Activated CD8-positive, alpha-beta T cell treated with anti-CD3 and anti-CD28 coated beads, Interleukin-2, amount 10 ng/mL, durations not matched to agents 7 days and 5 days (primary cell): ENCODE results near the gene RALA. TPM values are rescaled to one million over a fixed set of nuclear protein-coding genes. Genes with fewer than 3 reads are reported as not detected.

Source experiments
- ATAC-seq: fragments of 150-1000 bp; cut with Tn5 transposase; one replicate; pipeline ENCODE4 v1.10.0; 2021; ENCODE audit warnings: moderate library complexity
- CTCF ChIA-PET: fragments of 350-600 bp; sonication (Branson Sonifier 250); formaldehyde crosslinking; loops from one replicate; lab custom pipeline; 2021; ENCODE audit warnings: antibody characterized with exemption; lab: Charles Lee
- POLR2A ChIA-PET: fragments of 350-600 bp; sonication (Branson Sonifier 250); formaldehyde crosslinking; loops from one replicate; lab custom pipeline; 2021; ENCODE audit warnings: antibody characterized with exemption; lab: Charles Lee
- DNase-seq: peaks from one replicate; pipeline ENCODE4 v3.0.0-alpha.2; 2020
- H3K27ac Mint-ChIP-seq: one replicate; pipeline ENCODE4 v1.8.0; 2021; ENCODE audit warnings: mild to moderate bottlenecking, mixed read lengths
- H3K27me3 Mint-ChIP-seq: one replicate; pipeline ENCODE4 v1.8.0; 2021; ENCODE audit warnings: low read depth, mixed read lengths
- H3K36me3 Mint-ChIP-seq: one replicate; pipeline ENCODE4 v1.8.0; 2021; ENCODE audit warnings: low read depth, mixed read lengths
- H3K4me1 Mint-ChIP-seq: one replicate; pipeline ENCODE4 v1.8.0; 2021; ENCODE audit warnings: low read depth, mixed read lengths
- H3K4me3 Mint-ChIP-seq: one replicate; pipeline ENCODE4 v1.8.0; 2021; ENCODE audit warnings: mild to moderate bottlenecking, mixed read lengths
- H3K9me3 Mint-ChIP-seq: one replicate; pipeline ENCODE4 v1.8.0; 2022; ENCODE audit warnings: mixed read lengths; ENCODE audit not compliant: insufficient read depth
- total RNA-seq, 2 experiments: library from RNA; stranded (reverse); gene quantifications; one replicate each; pipeline ENCODE4 v1.2.3, GENCODE V29; 2021

The RALA gene
- total RNA-seq, 2 experiments from 2014 or later: 32.2 to 33.9 TPM

- POLR2A ChIA-PET: interaction anchor here (2.7 kb wide), 1 partner anchor 31 kb away, joined by 10 read pairs; the partner anchor contains the start of gene RALA
- Mint-ChIP-seq H3K9me3 (peaks cover 7% of the 10 kb centered on the region), H3K4me1 (peaks cover 44% of the 10 kb centered on the region), H3K27me3 (no peaks in the 10 kb centered on the region), H3K36me3 (peaks cover 3% of the 10 kb centered on the region), H3K27ac (no peak overlapping the region), H3K4me3 (no peak overlapping the region)
- DNase-seq (no peak), ATAC-seq (peak; percentile 32)
- CTCF ChIA-PET: interaction anchor here (0.7 to 1.8 kb wide), 3 partner anchors 12 to 154 kb away, joined by 3 to 5 read pairs (median 4); partner anchors contain the start of gene RALA
Measured at GRCh38 chr7:39592586-39592985, 30.8 kb upstream of the RALA start.

GRCh38 chr7:39594988-39595620, 28.3 kb upstream of the RALA start:
- Mint-ChIP-seq H3K27ac (no peak overlapping the region), H3K4me3 (no peak overlapping the region), H3K9me3 (peaks cover 7% of the 10 kb centered on the region), H3K27me3 (no peaks in the 10 kb centered on the region), H3K4me1 (peaks cover 28% of the 10 kb centered on the region), H3K36me3 (peaks cover 3% of the 10 kb centered on the region)
- ChIA-PET POLR2A (interaction anchor here (2.7 kb wide), 1 partner anchor 28 kb away, joined by 10 read pairs; the partner anchor contains the start of gene RALA), CTCF (interaction anchor here (3.4 kb wide), 1 partner anchor 15 kb away, joined by 16 read pairs; no protein-coding TSS in a partner anchor)
- DNase-seq (no peak), ATAC-seq (no peak)

GRCh38 chr7:39602351-39602750, 21.0 kb upstream of the RALA start:
- POLR2A ChIA-PET: no interaction called here
- no peak overlapping the region for H3K27ac Mint-ChIP-seq
- CTCF ChIA-PET: no interaction called here
- no peak for ATAC-seq
- no peaks in the 10 kb centered on the region for H3K27me3 Mint-ChIP-seq
- H3K36me3 Mint-ChIP-seq: peaks cover 7% of the 10 kb centered on the region
- H3K9me3 Mint-ChIP-seq: peaks cover 4% of the 10 kb centered on the region
- H3K4me1 Mint-ChIP-seq: peaks cover 33% of the 10 kb centered on the region
- DNase-seq: no peak
- H3K4me3 Mint-ChIP-seq: no peak overlapping the region

GRCh38 chr7:39603924-39604323, 19.4 kb upstream of the RALA start:
- POLR2A ChIA-PET: interaction anchor here (1.4 kb wide), 1 partner anchor 129 kb away, joined by 3 read pairs; no protein-coding TSS in a partner anchor

GRCh38 chr7:39605087-39605486, 18.3 kb upstream of the RALA start:
- Mint-ChIP-seq H3K9me3 (peaks cover 4% of the 10 kb centered on the region), H3K4me1 (peaks cover 53% of the 10 kb centered on the region), H3K36me3 (peaks cover 7% of the 10 kb centered on the region), H3K27ac (no peak overlapping the region), H3K4me3 (no peak overlapping the region), H3K27me3 (peaks cover 4% of the 10 kb centered on the region)
- DNase-seq: no peak
- ChIA-PET POLR2A (no interaction called here), CTCF (interaction anchor here (0.7 to 2.3 kb wide), 4 partner anchors 11 to 141 kb away, joined by 3 to 6 read pairs (median 4); no protein-coding TSS in a partner anchor)
- no peak for ATAC-seq

More at GRCh38 chr7:39603924-39604323, 19.4 kb upstream of the RALA start:
- ATAC-seq (no peak), DNase-seq (no peak)
- peaks cover 7% of the 10 kb centered on the region for H3K36me3 Mint-ChIP-seq
- H3K9me3 Mint-ChIP-seq: peaks cover 4% of the 10 kb centered on the region
- H3K4me3 Mint-ChIP-seq: no peak overlapping the region
- no peaks in the 10 kb centered on the region for H3K27me3 Mint-ChIP-seq
- CTCF ChIA-PET: no interaction called here
- H3K27ac Mint-ChIP-seq: no peak overlapping the region
- peaks cover 42% of the 10 kb centered on the region for H3K4me1 Mint-ChIP-seq

- CTCF ChIA-PET: interaction anchor here (1.2 to 2.3 kb wide), 2 partner anchors 15 to 136 kb away, joined by 3 to 6 read pairs; no protein-coding TSS in a partner anchor
- Mint-ChIP-seq H3K27me3 (peaks cover 4% of the 10 kb centered on the region), H3K27ac (no peak overlapping the region), H3K4me1 (peaks cover 55% of the 10 kb centered on the region), H3K9me3 (peaks cover 4% of the 10 kb centered on the region), H3K36me3 (peaks cover 7% of the 10 kb centered on the region), H3K4me3 (no peak overlapping the region)
- ATAC-seq (no peak), DNase-seq (no peak)
- POLR2A ChIA-PET: no interaction called here
Measured at GRCh38 chr7:39606352-39606751, 17.0 kb upstream of the RALA start.

GRCh38 chr7:39606941-39607340, 16.4 kb upstream of the RALA start:
- H3K27me3 Mint-ChIP-seq: peaks cover 4% of the 10 kb centered on the region
- H3K9me3 Mint-ChIP-seq: peaks cover 4% of the 10 kb centered on the region
- no peak overlapping the region for H3K27ac Mint-ChIP-seq
- ATAC-seq (no peak), DNase-seq (no peak)
- H3K4me3 Mint-ChIP-seq: no peak overlapping the region
- POLR2A ChIA-PET: no interaction called here
- peaks cover 55% of the 10 kb centered on the region for H3K4me1 Mint-ChIP-seq
- H3K36me3 Mint-ChIP-seq: peaks cover 7% of the 10 kb centered on the region
- CTCF ChIA-PET: interaction anchor here (0.9 to 1.2 kb wide), 2 partner anchors 10 to 14 kb away, joined by 3 read pairs; no protein-coding TSS in a partner anchor

GRCh38 chr7:39607865-39608264, 15.5 kb upstream of the RALA start:
- ATAC-seq: no peak
- Mint-ChIP-seq H3K9me3 (peaks cover 4% of the 10 kb centered on the region), H3K36me3 (peaks cover 7% of the 10 kb centered on the region), H3K4me1 (peaks cover 55% of the 10 kb centered on the region), H3K27ac (no peak overlapping the region), H3K27me3 (peaks cover 4% of the 10 kb centered on the region), H3K4me3 (no peak overlapping the region)
- POLR2A ChIA-PET: no interaction called here
- no peak for DNase-seq
- CTCF ChIA-PET: no interaction called here

GRCh38 chr7:39608278-39608677, 15.1 kb upstream of the RALA start:
- no peak overlapping the region for H3K4me3 Mint-ChIP-seq
- DNase-seq: no peak
- H3K9me3 Mint-ChIP-seq: peaks cover 4% of the 10 kb centered on the region
- CTCF ChIA-PET: interaction anchor here (0.7 to 2.3 kb wide), 4 partner anchors 19 to 134 kb away, joined by 3 to 8 read pairs (median 4); no protein-coding TSS in a partner anchor
- peaks cover 4% of the 10 kb centered on the region for H3K27me3 Mint-ChIP-seq
- ATAC-seq: no peak
- no peak overlapping the region for H3K27ac Mint-ChIP-seq
- POLR2A ChIA-PET: interaction anchor here (2.3 kb wide), 1 partner anchor 15 kb away, joined by 12 read pairs; the partner anchor contains the start of gene RALA
- peaks cover 7% of the 10 kb centered on the region for H3K36me3 Mint-ChIP-seq
- H3K4me1 Mint-ChIP-seq: peaks cover 55% of the 10 kb centered on the region

- H3K36me3 Mint-ChIP-seq: peaks cover 7% of the 10 kb centered on the region
- peaks cover 8% of the 10 kb centered on the region for H3K27me3 Mint-ChIP-seq
- ChIA-PET POLR2A (interaction anchor here (0.6 to 2.3 kb wide), 2 partner anchors 14 to 409 kb away, joined by 3 to 12 read pairs; partner anchors contain the start of gene RALA), CTCF (interaction anchor here (1.1 to 2.3 kb wide), 3 partner anchors 20 to 132 kb away, joined by 4 to 8 read pairs (median 4); no protein-coding TSS in a partner anchor)
- no peaks in the 10 kb centered on the region for H3K9me3 Mint-ChIP-seq
- peaks cover 48% of the 10 kb centered on the region for H3K4me1 Mint-ChIP-seq
- DNase-seq (no peak), ATAC-seq (peak; percentile 72)
- no peak overlapping the region for H3K27ac Mint-ChIP-seq
- peak overlapping the region; percentile 35 for H3K4me3 Mint-ChIP-seq
Measured at GRCh38 chr7:39609113-39609934, 14.0 kb upstream of the RALA start.

- Mint-ChIP-seq H3K4me1 (peaks cover 44% of the 10 kb centered on the region), H3K27ac (no peak overlapping the region), H3K4me3 (peak overlapping the region; percentile 35), H3K9me3 (no peaks in the 10 kb centered on the region), H3K27me3 (peaks cover 8% of the 10 kb centered on the region), H3K36me3 (peaks cover 7% of the 10 kb centered on the region)
- ChIA-PET POLR2A (interaction anchor here (0.5 to 2.3 kb wide), 3 partner anchors 13 to 409 kb away, joined by 3 to 12 read pairs (median 3); partner anchors contain the start of gene RALA), CTCF (interaction anchor here (2.3 kb wide), 1 partner anchor 29 kb away, joined by 8 read pairs; no protein-coding TSS in a partner anchor)
- DNase-seq (no peak), ATAC-seq (no peak)
Measured at GRCh38 chr7:39609935-39610263, 13.5 kb upstream of the RALA start.
